ES-I3 (cell line): ENCODE measurements around the gene SPTBN5.

Experiments used
- H3K36me3 ChIP-seq: 2 replicates; pipeline ENCODE4 v1.6.1; 2013; ENCODE audit warnings: mild to moderate bottlenecking, low read length, control low read depth, moderate library complexity; ENCODE audit not compliant: insufficient read depth
- H3K4me1 ChIP-seq: 2 replicates; pipeline ENCODE4 v1.6.1; 2013; ENCODE audit warnings: mild to moderate bottlenecking, control low read depth, low read length; ENCODE audit not compliant: insufficient read depth
- H3K9ac ChIP-seq: 2 replicates; pipeline ENCODE4 v1.6.1; 2013; ENCODE audit warnings: low read depth, mild to moderate bottlenecking, low read length, moderate library complexity
- H3K9me3 ChIP-seq: 2 replicates; pipeline ENCODE4 v1.6.1; 2013; ENCODE audit warnings: mild to moderate bottlenecking, low read length, moderate library complexity; ENCODE audit not compliant: control insufficient read depth, insufficient read depth

SPTBN5 gene

GRCh38 chr15:41932101-41932500 lies 38.2 kb upstream of the SPTBN5 start:
- no peak overlapping the region for H3K9ac ChIP-seq
- peaks cover 43% of the 10 kb centered on the region for H3K4me1 ChIP-seq
- no peaks in the 10 kb centered on the region for H3K9me3 ChIP-seq
- H3K36me3 ChIP-seq: no peaks in the 10 kb centered on the region; the same call in 1 of the 2 replicates

- Histone ChIP-seq H3K9me3 (no peaks in the 10 kb centered on the region), H3K9ac (no peak overlapping the region), H3K4me1 (peaks cover 43% of the 10 kb centered on the region), H3K36me3 (no peaks in the 10 kb centered on the region; the same call in 1 of the 2 replicates)
These were observed 37.0 kb upstream of the SPTBN5 start for GRCh38 chr15:41930867-41931222.

- H3K4me1 ChIP-seq: peaks cover 43% of the 10 kb centered on the region
- no peaks in the 10 kb centered on the region; the same call in 1 of the 2 replicates for H3K36me3 ChIP-seq
- H3K9ac ChIP-seq: no peak overlapping the region
- H3K9me3 ChIP-seq: no peaks in the 10 kb centered on the region
These were observed 36.5 kb upstream of the SPTBN5 start for GRCh38 chr15:41930221-41930866.

GRCh38 chr15:41928637-41929620 lies 35.1 kb upstream of the SPTBN5 start:
- Histone ChIP-seq H3K4me1 (peaks cover 31% of the 10 kb centered on the region), H3K9ac (no peak overlapping the region), H3K9me3 (no peaks in the 10 kb centered on the region), H3K36me3 (no peaks in the 10 kb centered on the region; the same call in 1 of the 2 replicates)

- no peaks in the 10 kb centered on the region; the same call in 1 of the 2 replicates for H3K36me3 ChIP-seq
- no peaks in the 10 kb centered on the region for H3K9me3 ChIP-seq
- H3K4me1 ChIP-seq: peaks cover 22% of the 10 kb centered on the region
- H3K9ac ChIP-seq: no peak overlapping the region
These were observed 34.2 kb upstream of the SPTBN5 start for GRCh38 chr15:41928100-41928499.

- Histone ChIP-seq H3K4me1 (peaks cover 17% of the 10 kb centered on the region), H3K36me3 (no peaks in the 10 kb centered on the region; the same call in 1 of the 2 replicates), H3K9me3 (no peaks in the 10 kb centered on the region), H3K9ac (no peak overlapping the region)
These were observed 33.7 kb upstream of the SPTBN5 start for GRCh38 chr15:41927536-41927935.

- no peak overlapping the region for H3K9ac ChIP-seq
- no peaks in the 10 kb centered on the region for H3K9me3 ChIP-seq
- peaks cover 17% of the 10 kb centered on the region for H3K4me1 ChIP-seq
- H3K36me3 ChIP-seq: no peaks in the 10 kb centered on the region
These were observed 32.6 kb upstream of the SPTBN5 start for GRCh38 chr15:41926185-41927056.

GRCh38 chr15:41925086-41925608 lies 31.3 kb upstream of the SPTBN5 start:
- Histone ChIP-seq H3K9me3 (no peaks in the 10 kb centered on the region), H3K36me3 (no peaks in the 10 kb centered on the region), H3K9ac (no peak overlapping the region), H3K4me1 (peaks cover 13% of the 10 kb centered on the region; the same call in 1 of the 2 replicates)

GRCh38 chr15:41923401-41923997 lies 29.6 kb upstream of the SPTBN5 start:
- H3K36me3 ChIP-seq: no peaks in the 10 kb centered on the region
- H3K9ac ChIP-seq: no peak overlapping the region
- no peaks in the 10 kb centered on the region for H3K9me3 ChIP-seq
- H3K4me1 ChIP-seq: peaks cover 4% of the 10 kb centered on the region; the same call in 1 of the 2 replicates

GRCh38 chr15:41922353-41922752 lies 28.5 kb upstream of the SPTBN5 start:
- no peak overlapping the region for H3K9ac ChIP-seq
- H3K36me3 ChIP-seq: no peaks in the 10 kb centered on the region
- no peaks in the 10 kb centered on the region for H3K9me3 ChIP-seq
- no peaks in the 10 kb centered on the region; the same call in 1 of the 2 replicates for H3K4me1 ChIP-seq

GRCh38 chr15:41921639-41922038 lies 27.8 kb upstream of the SPTBN5 start:
- Histone ChIP-seq H3K9ac (no peak overlapping the region), H3K9me3 (no peaks in the 10 kb centered on the region), H3K4me1 (no peaks in the 10 kb centered on the region; the same call in 1 of the 2 replicates), H3K36me3 (no peaks in the 10 kb centered on the region)

GRCh38 chr15:41921167-41921566 lies 27.3 kb upstream of the SPTBN5 start:
- Histone ChIP-seq H3K9me3 (no peaks in the 10 kb centered on the region), H3K4me1 (no peaks in the 10 kb centered on the region; the same call in 1 of the 2 replicates), H3K36me3 (no peaks in the 10 kb centered on the region), H3K9ac (no peak overlapping the region)

- no peaks in the 10 kb centered on the region for H3K9me3 ChIP-seq
- no peak overlapping the region for H3K9ac ChIP-seq
- no peaks in the 10 kb centered on the region; the same call in 1 of the 2 replicates for H3K4me1 ChIP-seq
- H3K36me3 ChIP-seq: no peaks in the 10 kb centered on the region; the same call in 1 of the 2 replicates
These were observed 26.2 kb upstream of the SPTBN5 start for GRCh38 chr15:41919954-41920538.
